ENCODE results near the gene ASPG.

GRCh38 chr14:104093366-104094055 is 8.0 kb downstream of the ASPG start:
- TF ChIP-seq CTCF (IDR thresholded peaks at IDR 0.05) (no peak), MAX (CRISPR knock-in tag; IDR thresholded peaks at IDR 0.05) (no peak), SP1 (CRISPR knock-in tag; conservative IDR thresholded peaks at IDR 0.05) (no peak), PRDM15 (CRISPR knock-in tag; IDR thresholded peaks at IDR 0.05) (no peak), JUN (CRISPR knock-in tag; IDR thresholded peaks at IDR 0.05) (no peak), FOXJ3 (CRISPR knock-in tag; IDR thresholded peaks at IDR 0.05; ENCODE audit: borderline replicate concordance) (no peak)
- TF ChIP-seq, protein P1, sequence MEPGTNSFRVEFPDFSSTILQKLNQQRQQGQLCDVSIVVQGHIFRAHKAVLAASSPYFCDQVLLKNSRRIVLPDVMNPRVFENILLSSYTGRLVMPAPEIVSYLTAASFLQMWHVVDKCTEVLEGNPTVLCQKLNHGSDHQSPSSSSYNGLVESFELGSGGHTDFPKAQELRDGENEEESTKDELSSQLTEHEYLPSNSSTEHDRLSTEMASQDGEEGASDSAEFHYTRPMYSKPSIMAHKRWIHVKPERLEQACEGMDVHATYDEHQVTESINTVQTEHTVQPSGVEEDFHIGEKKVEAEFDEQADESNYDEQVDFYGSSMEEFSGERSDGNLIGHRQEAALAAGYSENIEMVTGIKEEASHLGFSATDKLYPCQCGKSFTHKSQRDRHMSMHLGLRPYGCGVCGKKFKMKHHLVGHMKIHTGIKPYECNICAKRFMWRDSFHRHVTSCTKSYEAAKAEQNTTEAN (CRISPR knock-in tag; IDR thresholded peaks at IDR 0.05) = no peak
- TF ChIP-seq, protein P2, sequence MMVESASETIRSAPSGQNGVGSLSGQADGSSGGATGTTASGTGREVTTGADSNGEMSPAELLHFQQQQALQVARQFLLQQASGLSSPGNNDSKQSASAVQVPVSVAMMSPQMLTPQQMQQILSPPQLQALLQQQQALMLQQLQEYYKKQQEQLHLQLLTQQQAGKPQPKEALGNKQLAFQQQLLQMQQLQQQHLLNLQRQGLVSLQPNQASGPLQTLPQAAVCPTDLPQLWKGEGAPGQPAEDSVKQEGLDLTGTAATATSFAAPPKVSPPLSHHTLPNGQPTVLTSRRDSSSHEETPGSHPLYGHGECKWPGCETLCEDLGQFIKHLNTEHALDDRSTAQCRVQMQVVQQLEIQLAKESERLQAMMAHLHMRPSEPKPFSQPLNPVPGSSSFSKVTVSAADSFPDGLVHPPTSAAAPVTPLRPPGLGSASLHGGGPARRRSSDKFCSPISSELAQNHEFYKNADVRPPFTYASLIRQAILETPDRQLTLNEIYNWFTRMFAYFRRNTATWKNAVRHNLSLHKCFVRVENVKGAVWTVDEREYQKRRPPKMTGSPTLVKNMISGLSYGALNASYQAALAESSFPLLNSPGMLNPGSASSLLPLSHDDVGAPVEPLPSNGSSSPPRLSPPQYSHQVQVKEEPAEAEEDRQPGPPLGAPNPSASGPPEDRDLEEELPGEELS (CRISPR knock-in tag; IDR thresholded peaks at IDR 0.05) = no peak
